ENCODE measurements around the gene ZNF474.

DNA sequence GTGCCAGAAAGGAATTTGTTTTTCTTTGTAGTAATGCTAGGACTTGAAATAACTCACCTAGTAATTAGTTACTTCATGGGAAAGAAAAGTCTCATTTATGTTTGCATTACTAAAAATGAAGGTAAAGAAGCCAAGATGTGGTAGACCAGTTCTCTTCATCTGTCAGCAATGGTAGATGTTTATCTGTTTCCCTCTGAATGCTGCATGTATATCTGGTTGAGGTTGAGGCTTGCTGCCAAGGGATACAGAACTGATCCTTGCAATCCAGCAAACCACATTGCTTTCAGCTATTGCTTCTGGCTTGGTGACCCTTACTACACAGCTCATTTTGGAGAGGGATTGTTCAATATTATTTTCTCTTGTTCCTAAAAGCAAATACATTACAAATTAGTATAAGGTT is 73.6 kb downstream of the ZNF474 start:
- TF ChIP-seq, protein P1, sequence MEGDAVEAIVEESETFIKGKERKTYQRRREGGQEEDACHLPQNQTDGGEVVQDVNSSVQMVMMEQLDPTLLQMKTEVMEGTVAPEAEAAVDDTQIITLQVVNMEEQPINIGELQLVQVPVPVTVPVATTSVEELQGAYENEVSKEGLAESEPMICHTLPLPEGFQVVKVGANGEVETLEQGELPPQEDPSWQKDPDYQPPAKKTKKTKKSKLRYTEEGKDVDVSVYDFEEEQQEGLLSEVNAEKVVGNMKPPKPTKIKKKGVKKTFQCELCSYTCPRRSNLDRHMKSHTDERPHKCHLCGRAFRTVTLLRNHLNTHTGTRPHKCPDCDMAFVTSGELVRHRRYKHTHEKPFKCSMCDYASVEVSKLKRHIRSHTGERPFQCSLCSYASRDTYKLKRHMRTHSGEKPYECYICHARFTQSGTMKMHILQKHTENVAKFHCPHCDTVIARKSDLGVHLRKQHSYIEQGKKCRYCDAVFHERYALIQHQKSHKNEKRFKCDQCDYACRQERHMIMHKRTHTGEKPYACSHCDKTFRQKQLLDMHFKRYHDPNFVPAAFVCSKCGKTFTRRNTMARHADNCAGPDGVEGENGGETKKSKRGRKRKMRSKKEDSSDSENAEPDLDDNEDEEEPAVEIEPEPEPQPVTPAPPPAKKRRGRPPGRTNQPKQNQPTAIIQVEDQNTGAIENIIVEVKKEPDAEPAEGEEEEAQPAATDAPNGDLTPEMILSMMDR (IDR thresholded peaks at IDR 0.05), result no peak
- TF ChIP-seq ZFX (IDR thresholded peaks at IDR 0.05; ENCODE audit: borderline replicate concordance), result no peak
